ENCODE results near the gene KCNK10. TPM values are rescaled to one million over a fixed set of nuclear protein-coding genes. Genes with fewer than 3 reads are reported as not detected.

Gene KCNK10
- total and polyA plus RNA-seq, 2 experiments from 2014 or later, result 1.6 to 1.7 TPM

GRCh38 chr14:88191605-88192004 lies 131.5 kb downstream of the KCNK10 start:
- Histone ChIP-seq H3K9me2 (replicated peaks; ENCODE audit: insufficient read depth) (no peaks in the 10 kb centered on the region), H4K20me1 (ENCODE audit: insufficient read depth, poor library complexity, severe bottlenecking) (no peaks in the 10 kb centered on the region), H2AFZ (no peak overlapping the region), H3K79me2 (no peaks in the 10 kb centered on the region), H3K27me3 (no peaks in the 10 kb centered on the region), H3K36me3 (replicated peaks; ENCODE audit: insufficient read depth, low read depth) (no peaks in the 10 kb centered on the region), H3K27ac (no peak overlapping the region), H3K4me2 (no peak overlapping the region), H3K4me3 (no peak overlapping the region), H3K9me3 (ENCODE audit: low read depth) (no peaks in the 10 kb centered on the region), H3K4me1 (ENCODE audit: insufficient read depth) (peaks cover 29% of the 10 kb centered on the region)
- no peak for DNase-seq (ENCODE audit: low spot score)
- WGBS (ENCODE audit: low lambda C conversion rate, missing lambda C conversion rate), result 42% methylated on average over 2 of the region's 2 CpGs
- TF ChIP-seq CTCF (IDR thresholded peaks at IDR 0.05; ENCODE audit: poor library complexity), result no peak
- TF ChIP-seq EZH2phosphoT487 (IDR thresholded peaks at IDR 0.05; ENCODE audit: low read depth, severe bottlenecking, unreplicated experiment), result no peak
- no peak for TF ChIP-seq EZH2 (IDR thresholded peaks at IDR 0.05; ENCODE audit: borderline replicate concordance)

GRCh38 chr14:88189417-88190191 lies 133.5 kb downstream of the KCNK10 start:
- Histone ChIP-seq H3K4me3 (no peak overlapping the region), H3K27me3 (no peaks in the 10 kb centered on the region)

GRCh38 chr14:88188745-88189416 lies 134.2 kb downstream of the KCNK10 start:
- no peaks in the 10 kb centered on the region for H3K9me2 ChIP-seq (replicated peaks; ENCODE audit: insufficient read depth)
- no peaks in the 10 kb centered on the region for H3K9me3 ChIP-seq (ENCODE audit: low read depth)
- no peaks in the 10 kb centered on the region for H3K36me3 ChIP-seq (replicated peaks; ENCODE audit: insufficient read depth, low read depth)
- peak overlapping the region; percentile 78 for H3K4me2 ChIP-seq
- DNase-seq (ENCODE audit: low spot score), result no peak
- peaks cover 17% of the 10 kb centered on the region for H3K4me1 ChIP-seq (ENCODE audit: insufficient read depth)
- H3K79me2 ChIP-seq, result no peaks in the 10 kb centered on the region
- 17% methylated on average over 13 of the region's 13 CpGs for WGBS (ENCODE audit: low lambda C conversion rate, missing lambda C conversion rate)
- H3K4me3 ChIP-seq, result no peak overlapping the region
- H2AFZ ChIP-seq, result peak overlapping the region; percentile 55
- no peak overlapping the region for H3K27ac ChIP-seq
- no peaks in the 10 kb centered on the region for H4K20me1 ChIP-seq (ENCODE audit: insufficient read depth, poor library complexity, severe bottlenecking)
- TF ChIP-seq EZH2phosphoT487 (IDR thresholded peaks at IDR 0.05; ENCODE audit: low read depth, severe bottlenecking, unreplicated experiment) (no peak), EZH2 (IDR thresholded peaks at IDR 0.05; ENCODE audit: borderline replicate concordance) (no peak), CTCF (IDR thresholded peaks at IDR 0.05; ENCODE audit: poor library complexity) (no peak)
- H3K27me3 ChIP-seq, result no peaks in the 10 kb centered on the region

More at GRCh38 chr14:88189417-88190191, 133.5 kb downstream of the KCNK10 start:
- H4K20me1 ChIP-seq (ENCODE audit: insufficient read depth, poor library complexity, severe bottlenecking), result no peaks in the 10 kb centered on the region
- peak overlapping the region; percentile 82 for H3K27ac ChIP-seq
- H3K9me2 ChIP-seq (replicated peaks; ENCODE audit: insufficient read depth), result no peaks in the 10 kb centered on the region
- no peaks in the 10 kb centered on the region for H3K36me3 ChIP-seq (replicated peaks; ENCODE audit: insufficient read depth, low read depth)
- no peaks in the 10 kb centered on the region for H3K9me3 ChIP-seq (ENCODE audit: low read depth)
- no peaks in the 10 kb centered on the region for H3K79me2 ChIP-seq
- peaks cover 17% of the 10 kb centered on the region for H3K4me1 ChIP-seq (ENCODE audit: insufficient read depth)
- peak overlapping the region; percentile 55 for H2AFZ ChIP-seq
- TF ChIP-seq EZH2 (IDR thresholded peaks at IDR 0.05; ENCODE audit: borderline replicate concordance), result no peak
- TF ChIP-seq EZH2phosphoT487 (IDR thresholded peaks at IDR 0.05; ENCODE audit: low read depth, severe bottlenecking, unreplicated experiment), result no peak
- TF ChIP-seq CTCF (IDR thresholded peaks at IDR 0.05; ENCODE audit: poor library complexity), result peak; percentile 84
- DNase-seq (ENCODE audit: low spot score), result peak; percentile 91
- H3K4me2 ChIP-seq, result peak overlapping the region; percentile 78
- WGBS (ENCODE audit: low lambda C conversion rate, missing lambda C conversion rate), result 11% methylated on average over 10 of the region's 10 CpGs
